Heart left ventricle (tissue), 16 donors: Measurements from ENCODE around the gene XRCC3. TPM values are rescaled to one million over a fixed set of nuclear protein-coding genes. Genes with fewer than 3 reads are reported as not detected.

ENCODE experiments used
- ATAC-seq, 4 donors: fragments of 200-7000 bp; cut with Tn5 transposase; one replicate each; pipeline ENCODE4 v1.9.1; 2020 to 2022; ENCODE audit warnings: moderate library complexity in 4 of 4, mild to moderate bottlenecking in 3 of 4, moderate number of reproducible peaks in 1 of 4
- DNase-seq, 5 donors: peaks; one replicate each; pipeline ENCODE4 v3.0.0-alpha.2; 2020
- H3K27ac ChIP-seq, 12 donors: fragments of 200-600 bp; sonication (generic) in 4 of 12; one replicate each; pipeline versions ENCODE4 v1.5.0 to v1.8.0; 2016 to 2022; ENCODE audit warnings: mild to moderate bottlenecking in 2 of 12
- H3K27me3 ChIP-seq, 9 donors: fragments of 200-600 bp; sonication (generic) in 2 of 9; one replicate each; pipeline versions ENCODE4 v1.5.1 to v1.8.0; 2016 to 2022; ENCODE audit warnings: mild to moderate bottlenecking in 3 of 9
- H3K36me3 ChIP-seq, 9 donors: fragments of 200-600 bp; sonication (generic) in 2 of 9; one replicate each; pipeline versions ENCODE4 v1.5.0 to v1.8.0; 2018 to 2022; ENCODE audit warnings: mild to moderate bottlenecking in 2 of 9
- H3K4me1 ChIP-seq, 12 donors: fragments of 200-600 bp; sonication (generic) in 4 of 12; one replicate each; pipeline versions ENCODE4 v1.5.0 to v1.8.0; 2016 to 2022; ENCODE audit warnings: mild to moderate bottlenecking in 3 of 12
- H3K4me3 ChIP-seq, 12 donors: fragments of 200-600 bp; sonication (generic) in 4 of 12; one replicate each; pipeline versions ENCODE4 v1.5.0 to v1.8.0; 2017 to 2022; ENCODE audit warnings: mild to moderate bottlenecking in 9 of 12, moderate library complexity in 4 of 12
- H3K9me3 ChIP-seq, 12 donors: fragments of 200-600 bp; sonication (generic) in 4 of 12; one replicate each; pipeline versions ENCODE4 v1.5.0 to v1.8.0; 2016 to 2022; ENCODE audit warnings: mild to moderate bottlenecking in 1 of 12
- CTCF ChIP-seq, 12 donors: fragments of 200-600 bp; sonication (generic) in 4 of 12; IDR thresholded peaks; one replicate each; pipeline versions ENCODE4 v1.5.0 to v1.8.0; 2018 to 2022; ENCODE audit warnings: antibody characterized with exemption in 12 of 12, mild to moderate bottlenecking in 5 of 12
- POLR2A ChIP-seq, 2 donors: fragments of 450-650 bp; IDR thresholded peaks; one replicate each; pipeline ENCODE4 v1.6.1; 2017; ENCODE audit warnings: antibody characterized with exemption in 2 of 2, mild to moderate bottlenecking in 2 of 2, moderate library complexity in 2 of 2
- WGBS, 4 donors: extraction: QIAGEN DNeasy Blood & Tissue Kit in 2 of 4; methylation state at CpG; one replicate each; pipeline versions ENCODE4 v1.1.5 to v1.1.7; 2013 to 2018; 5-methylcytosine and 5-hydroxymethylcytosine counted together
- intact Hi-C, 10 donors: fragments of 100-400 bp; cut with DNase I; formaldehyde crosslinking; loops; one replicate each; pipeline versions ENCODE4 v1.11.1 to v1.14.2; 2022
- polyA plus RNA-seq, 2 donors: library from polyadenylated mRNA; stranded (reverse); fragments of 200-250 nt; gene quantifications; one replicate each; pipeline ENCODE4 v1.2.3, GENCODE V29; 2013
- total RNA-seq, 9 donors: library from RNA; depleted of rRNA in 2 of 9; stranded (reverse); fragments of >200 nt in 2 of 9; fragmentation: NEBNext Ultra II Directional in 3 of 9; extraction: Animal tissue kit (Norgen Biotek cat#: 25700) in 3 of 9; gene quantifications; one replicate each; pipeline versions ENCODE4 v1.1.0 to v1.2.4, GENCODE V29; 2016 to 2023
- donor health status: ischemic (EF 13 %, LVEDD 7.1; RV severe dilation, severe dysfunction).
- donor health status: healthy with polysubstance abuse.
- donor health status: DM: no; HTN: yes; CAD: no.
- donor health status: DM: no; HTN: no; CAD: no.
- donor health status: ischemic (EF 25% LVEDD 6.9; RV normal size, moderate dysfunction).
- donor health status: ischemic (EF 25% LVEDD 5.7; RV mildly dilated, moderate dysfunction).
- donor health status: healthy.
- donor health status: DM: yes; HTN: yes; CAD: no.
- donor health status: ischemic (EF 35%, LVEDD 5.7; RV mildly dilated, moderate dysfunction).
- donor health status: nonischemic (EF 11% LVEDD 7.7; RV severe dilation, severe dysfunction).
- donor health status: DM: yes; HTN: yes; CAD: no.
- donor health status: PGD.
- donor health status: ischemic (EF 29% LVEDD 5.4; RV normal size, mild dysfunction).
- donor health status: nonischemic (EF 23%, LVEDD 6.1; RV moderate dilation, normal function).

The XRCC3 gene
- total and polyA plus RNA-seq, 11 donors, result 1.9 to 8.7 (median 3.0) TPM

DNA sequence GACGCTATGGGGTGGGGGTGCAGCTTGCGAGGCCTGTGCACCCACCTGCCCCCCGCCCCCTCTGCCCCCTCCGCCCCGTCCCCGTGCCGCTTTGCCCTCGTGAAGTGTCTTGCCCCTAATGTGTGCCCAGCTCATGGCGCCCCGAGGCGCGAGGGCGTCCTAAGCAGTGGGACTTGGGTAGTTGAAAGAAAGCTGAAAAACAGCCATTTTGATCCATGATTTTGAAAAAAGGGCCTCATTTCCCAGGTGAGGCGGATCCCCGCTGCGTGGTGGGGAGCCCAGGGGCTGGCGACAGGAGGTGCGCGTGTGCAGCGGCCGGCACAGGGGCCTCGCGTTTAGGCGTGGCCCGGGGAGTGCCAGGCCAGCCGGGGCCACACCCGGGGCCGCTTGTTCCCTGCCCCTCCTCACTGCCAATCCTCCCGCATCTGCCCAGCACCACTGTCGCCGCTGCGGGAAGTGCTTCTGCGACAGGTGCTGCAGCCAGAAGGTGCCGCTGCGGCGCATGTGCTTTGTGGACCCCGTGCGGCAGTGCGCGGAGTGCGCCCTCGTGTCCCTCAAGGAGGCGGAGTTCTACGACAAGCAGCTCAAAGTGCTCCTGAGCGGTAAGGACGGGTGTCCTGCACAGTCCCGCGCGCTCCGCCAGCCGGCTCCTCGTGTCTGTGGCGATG, 12.2 kb upstream of the XRCC3 start:
- intact Hi-C loops, result no loop called here
- TF ChIP-seq CTCF (IDR thresholded peaks at IDR 0.05) (no peak), POLR2A (IDR thresholded peaks at IDR 0.05) (no peak)
- H3K9me3 ChIP-seq, result no peaks in the 10 kb centered on the region
- H3K36me3 ChIP-seq, result peaks cover 0 to 51% (median 35%) of the 10 kb centered on the region in 9 donors
- 85 to 93% (median 89%) methylated on average over 45 to 53 of the region's 53 CpGs for WGBS, 4 donors
- H3K27ac ChIP-seq, result no peak overlapping the region
- H3K4me1 ChIP-seq, result peaks cover 2 to 61% (median 35%) of the 10 kb centered on the region in 12 donors
- H3K27me3 ChIP-seq, result no peaks in the 10 kb centered on the region
- no peak overlapping the region for H3K4me3 ChIP-seq
- no peak for ATAC-seq
- peak in 1 of 5 donors; percentile 44 for DNase-seq

DNA sequence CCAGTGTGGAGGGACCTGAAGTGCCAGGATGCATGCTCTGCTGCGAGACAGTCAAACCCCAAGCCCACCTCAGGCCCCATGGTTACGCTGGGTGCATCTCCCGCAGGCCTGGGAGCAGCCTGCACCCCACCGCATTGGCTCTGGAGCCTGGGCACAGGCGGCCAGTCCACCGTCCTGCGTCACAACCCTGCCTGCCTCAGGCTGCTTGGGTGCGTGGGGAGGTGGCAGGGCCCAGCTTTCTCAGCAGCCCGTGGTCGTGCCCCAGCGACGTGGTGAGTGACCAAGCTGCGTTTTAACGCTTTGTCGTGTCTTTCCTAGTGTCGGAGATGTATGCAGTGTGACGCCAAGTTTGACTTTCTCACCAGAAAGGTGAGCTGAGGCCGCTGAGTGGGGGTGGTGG, 11.2 kb upstream of the XRCC3 start:
- 92 to 96% (median 95%) methylated on average over 17 to 18 of the region's 18 CpGs for WGBS, 4 donors
- H3K27me3 ChIP-seq, result no peaks in the 10 kb centered on the region
- intact Hi-C loops, result no loop called here
- H3K27ac ChIP-seq, result no peak overlapping the region
- H3K9me3 ChIP-seq, result no peaks in the 10 kb centered on the region
- peaks cover 2 to 66% (median 40%) of the 10 kb centered on the region in 12 donors for H3K4me1 ChIP-seq
- no peak for ATAC-seq
- peaks cover 0 to 44% (median 32%) of the 10 kb centered on the region in 9 donors for H3K36me3 ChIP-seq
- H3K4me3 ChIP-seq, result no peak overlapping the region
- DNase-seq, result no peak
- no peak for TF ChIP-seq POLR2A (IDR thresholded peaks at IDR 0.05)
- TF ChIP-seq CTCF (IDR thresholded peaks at IDR 0.05), result no peak

GRCh38 chr14:103725739-103726395, 10.6 kb upstream of the XRCC3 start:
- no peak for DNase-seq
- 89 to 95% (median 94%) methylated on average over 16 of the region's 16 CpGs for WGBS, 4 donors

More at GRCh38 chr14:103725739-103726395, 10.6 kb upstream of the XRCC3 start:
- Histone ChIP-seq H3K4me3 (no peak overlapping the region), H3K4me1 (peaks cover 2 to 65% (median 42%) of the 10 kb centered on the region in 12 donors), H3K27me3 (no peaks in the 10 kb centered on the region), H3K9me3 (no peaks in the 10 kb centered on the region), H3K27ac (no peak overlapping the region), H3K36me3 (peaks cover 0 to 44% (median 30%) of the 10 kb centered on the region in 9 donors)
- ATAC-seq, result no peak
- intact Hi-C loops, result no loop called here
- no peak for TF ChIP-seq POLR2A (IDR thresholded peaks at IDR 0.05)
- no peak for TF ChIP-seq CTCF (IDR thresholded peaks at IDR 0.05)
